Ascending aorta (tissue), 2 donors: Measurements from ENCODE around the gene IL1RL1. TPM values are rescaled to one million over a fixed set of nuclear protein-coding genes. Genes with fewer than 3 reads are reported as not detected.

ENCODE experiments used
- DNase-seq, 2 donors: peaks; one replicate each; pipeline ENCODE4 v3.0.0-alpha.2; 2019; ENCODE audit warnings: low spot score in 2 of 2
- H3K27ac ChIP-seq, 2 donors: fragments of 200-600 bp; sonication (generic); one replicate each; pipeline ENCODE4 v1.5.1; 2016 to 2017; ENCODE audit warnings: mild to moderate bottlenecking in 1 of 2
- H3K27me3 ChIP-seq: fragments of 200-600 bp; sonication (generic); one replicate; pipeline ENCODE4 v1.5.1; 2017
- H3K36me3 ChIP-seq, 2 donors: fragments of 200-600 bp; sonication (generic); one replicate each; pipeline ENCODE4 v1.5.1; 2016
- H3K4me1 ChIP-seq, 2 donors: fragments of 200-600 bp; sonication (generic); one replicate each; pipeline ENCODE4 v1.5.1; 2016 to 2017; ENCODE audit warnings: mild to moderate bottlenecking in 1 of 2
- H3K4me3 ChIP-seq, 2 donors: fragments of 200-600 bp; sonication (generic); one replicate each; pipeline ENCODE4 v1.5.1; 2016 to 2017; ENCODE audit warnings: mild to moderate bottlenecking in 1 of 2
- H3K9me3 ChIP-seq, 2 donors: fragments of 200-600 bp; sonication (generic); one replicate each; pipeline ENCODE4 v1.5.1; 2016
- intact Hi-C: fragments of 100-400 bp; cut with DNase I; formaldehyde crosslinking; loops from one replicate; pipeline ENCODE4 v1.15.1; 2023
- total RNA-seq: library from RNA; depleted of rRNA; stranded (reverse); fragments of >200 nt; gene quantifications from one replicate; pipeline ENCODE4 v1.1.0, GENCODE V29; 2016
- TF ChIP-seq, protein P1 (sequence below), 3 experiments: fragments of 200-600 bp in 2 of 3; fragments of 450-650 bp in 1 of 3; sonication (generic) in 2 of 3; IDR thresholded peaks; one replicate each; pipeline ENCODE4 v1.5.1; 2016 to 2019; ENCODE audit warnings: antibody characterized with exemption in 3 of 3, mild to moderate bottlenecking in 1 of 3, moderate library complexity in 1 of 3

IL1RL1 gene
- total RNA-seq, 1 donor from 2014 or later: 3.4 TPM

DNA sequence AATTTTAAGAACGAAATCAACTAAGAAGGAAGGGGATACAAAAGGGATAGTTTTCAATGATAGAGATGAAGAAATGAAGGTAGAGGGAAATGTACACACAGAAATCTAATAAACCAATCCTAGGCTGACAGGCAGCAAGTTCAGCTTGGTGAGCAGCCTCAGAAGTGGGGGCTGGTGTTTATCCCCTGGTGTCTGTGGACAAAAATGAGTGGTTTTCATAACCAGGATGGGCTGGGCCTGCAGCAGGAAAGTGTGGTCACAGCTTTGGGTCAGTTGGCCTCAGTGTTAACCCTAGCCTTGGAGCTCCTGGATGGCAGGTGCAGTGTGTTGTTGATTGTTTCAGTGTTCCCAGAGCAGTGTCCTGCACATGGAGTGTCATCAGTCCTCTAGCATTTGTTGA is 58.5 kb downstream of the IL1RL1 start:
- Histone ChIP-seq H3K4me3 (no peak overlapping the region), H3K9me3 (peaks cover 5 to 9% of the 10 kb centered on the region in 2 donors), H3K27ac (no peak overlapping the region), H3K36me3 (no peaks in the 10 kb centered on the region), H3K27me3 (no peaks in the 10 kb centered on the region), H3K4me1 (no peaks in the 10 kb centered on the region)
- TF ChIP-seq, protein P1, sequence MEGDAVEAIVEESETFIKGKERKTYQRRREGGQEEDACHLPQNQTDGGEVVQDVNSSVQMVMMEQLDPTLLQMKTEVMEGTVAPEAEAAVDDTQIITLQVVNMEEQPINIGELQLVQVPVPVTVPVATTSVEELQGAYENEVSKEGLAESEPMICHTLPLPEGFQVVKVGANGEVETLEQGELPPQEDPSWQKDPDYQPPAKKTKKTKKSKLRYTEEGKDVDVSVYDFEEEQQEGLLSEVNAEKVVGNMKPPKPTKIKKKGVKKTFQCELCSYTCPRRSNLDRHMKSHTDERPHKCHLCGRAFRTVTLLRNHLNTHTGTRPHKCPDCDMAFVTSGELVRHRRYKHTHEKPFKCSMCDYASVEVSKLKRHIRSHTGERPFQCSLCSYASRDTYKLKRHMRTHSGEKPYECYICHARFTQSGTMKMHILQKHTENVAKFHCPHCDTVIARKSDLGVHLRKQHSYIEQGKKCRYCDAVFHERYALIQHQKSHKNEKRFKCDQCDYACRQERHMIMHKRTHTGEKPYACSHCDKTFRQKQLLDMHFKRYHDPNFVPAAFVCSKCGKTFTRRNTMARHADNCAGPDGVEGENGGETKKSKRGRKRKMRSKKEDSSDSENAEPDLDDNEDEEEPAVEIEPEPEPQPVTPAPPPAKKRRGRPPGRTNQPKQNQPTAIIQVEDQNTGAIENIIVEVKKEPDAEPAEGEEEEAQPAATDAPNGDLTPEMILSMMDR (IDR thresholded peaks at IDR 0.05): no peak
- intact Hi-C loops: no loop called here
- no peak for DNase-seq

- H3K27me3 ChIP-seq: no peaks in the 10 kb centered on the region
- intact Hi-C loops: no loop called here
- H3K9me3 ChIP-seq: no peaks in the 10 kb centered on the region
- no peak overlapping the region for H3K4me3 ChIP-seq
- no peak overlapping the region for H3K27ac ChIP-seq
- no peak for DNase-seq
- no peaks in the 10 kb centered on the region for H3K4me1 ChIP-seq
- no peaks in the 10 kb centered on the region for H3K36me3 ChIP-seq
- TF ChIP-seq, protein P1 (IDR thresholded peaks at IDR 0.05): no peak
Measured at GRCh38 chr2:102376052-102376591, 64.8 kb downstream of the IL1RL1 start.

DNA sequence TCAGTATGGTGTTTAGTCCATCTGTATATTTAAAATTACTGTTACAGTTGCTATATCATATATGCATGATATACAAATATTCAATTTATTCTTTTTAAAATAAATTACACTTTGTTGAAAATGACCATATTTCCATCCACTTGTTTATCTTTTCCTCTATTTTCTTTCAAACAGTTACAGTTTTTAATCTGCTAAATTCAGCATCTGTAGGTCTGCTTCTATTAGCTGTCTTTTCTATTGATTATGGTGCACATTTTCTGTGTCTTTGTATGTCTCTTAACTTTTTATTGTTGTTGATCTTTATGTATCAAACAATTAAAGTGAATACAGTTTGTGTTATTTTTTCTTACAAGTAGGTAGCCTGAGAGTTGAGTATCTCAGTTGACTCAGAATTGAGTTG is 72.4 kb downstream of the IL1RL1 start:
- intact Hi-C loops: no loop called here
- no peak for DNase-seq
- no peaks in the 10 kb centered on the region for H3K27me3 ChIP-seq
- H3K4me1 ChIP-seq: no peaks in the 10 kb centered on the region
- H3K27ac ChIP-seq: no peak overlapping the region
- no peak overlapping the region for H3K4me3 ChIP-seq
- peaks cover 0 to 22% of the 10 kb centered on the region in 2 donors for H3K9me3 ChIP-seq
- TF ChIP-seq, protein P1 (IDR thresholded peaks at IDR 0.05): no peak
- H3K36me3 ChIP-seq: no peaks in the 10 kb centered on the region

DNA sequence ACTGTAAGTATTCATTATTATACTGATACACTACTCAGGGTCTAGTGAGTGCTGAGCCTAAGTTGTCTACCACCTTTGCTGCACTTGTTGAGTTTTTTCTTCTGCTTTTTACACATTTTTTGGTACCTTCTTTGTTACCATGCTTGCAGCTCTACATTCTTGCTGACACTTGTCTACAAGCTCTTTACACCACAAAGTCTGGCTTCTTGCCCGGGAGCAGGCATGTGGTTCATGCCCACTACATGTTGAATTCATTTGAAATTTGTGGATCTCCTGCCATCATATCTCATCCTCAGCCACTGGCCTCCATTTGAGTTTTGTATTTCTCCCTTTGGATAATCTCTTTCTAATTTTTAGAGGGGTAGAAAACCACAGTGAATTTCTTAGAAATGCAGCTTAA is 74.2 kb downstream of the IL1RL1 start:
- TF ChIP-seq, protein P1 (IDR thresholded peaks at IDR 0.05): no peak
- peaks cover 0 to 22% of the 10 kb centered on the region in 2 donors for H3K9me3 ChIP-seq
- DNase-seq: no peak
- no peak overlapping the region for H3K27ac ChIP-seq
- H3K4me1 ChIP-seq: no peaks in the 10 kb centered on the region
- H3K27me3 ChIP-seq: no peaks in the 10 kb centered on the region
- H3K4me3 ChIP-seq: no peak overlapping the region
- no peaks in the 10 kb centered on the region for H3K36me3 ChIP-seq
- intact Hi-C loops: no loop called here

DNA sequence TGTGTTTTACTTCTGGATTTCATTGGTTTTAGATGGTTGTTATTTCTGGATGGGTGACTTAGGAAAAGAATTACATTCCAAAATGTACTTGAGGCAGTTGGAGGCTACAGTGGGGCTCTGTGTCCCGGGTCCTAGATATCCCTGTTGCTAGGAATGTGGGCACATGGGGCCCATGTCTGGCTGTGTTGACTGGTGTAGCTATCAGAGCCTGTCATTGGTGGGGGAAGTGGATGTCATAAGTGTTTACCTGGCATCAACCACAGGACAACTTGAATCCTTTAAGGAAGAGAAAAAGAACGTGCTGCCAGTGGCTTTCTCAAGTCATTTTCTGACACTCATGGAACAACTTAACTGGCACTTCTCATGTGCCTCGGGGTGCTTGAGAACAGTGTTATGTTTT is 74.6 kb downstream of the IL1RL1 start:
- Histone ChIP-seq H3K4me3 (no peak overlapping the region), H3K9me3 (peaks cover 0 to 22% of the 10 kb centered on the region in 2 donors), H3K36me3 (no peaks in the 10 kb centered on the region), H3K27ac (no peak overlapping the region), H3K27me3 (no peaks in the 10 kb centered on the region), H3K4me1 (no peaks in the 10 kb centered on the region)
- TF ChIP-seq, protein P1 (IDR thresholded peaks at IDR 0.05): no peak
- intact Hi-C loops: no loop called here
- DNase-seq: no peak
